ENCODE measurements around the gene DNPH1. TPM values are rescaled to one million over a fixed set of nuclear protein-coding genes. Genes with fewer than 3 reads are reported as not detected.

DNPH1 gene
- total and polyA plus RNA-seq, 8 donors: 42.9 to 158 (median 109) TPM; not detected in 1

GRCh38 chr6:43181942-43182860 lies 47.1 kb downstream of the DNPH1 start, which contains the start of gene CUL9:
TSS of gene CUL9 (plus strand) at chr6:43182196. CDS start at chr6:43184311, 2,115 bp downstream.
- WGBS, 5 donors: 0 to 1% (median 1%) methylated on average over 25 to 51 of the region's 51 CpGs
- intact Hi-C loops (cut with DNase I; ENCODE audit: low total_unique reads): no loop called here
- Histone ChIP-seq H3K4me1 (peaks cover 17 to 41% (median 29%) of the 10 kb centered on the region in 4 donors), H3K27ac (peak within 1 kb of the TSS; percentile 49 to 86 (median 84)), H3K27me3 (no peaks in the 10 kb centered on the region), H3K4me3 (peak within 1 kb of the TSS; percentile 69 to 95 (median 81)), H3K36me3 (peaks cover 41 to 66% (median 59%) of the 10 kb centered on the region in 4 donors), H3K9me3 (no peaks in the 10 kb centered on the region)
- peak; percentile 88 to 95 for DNase-seq
- TF ChIP-seq EP300 (IDR thresholded peaks at IDR 0.05) (no peak), CTCF (IDR thresholded peaks at IDR 0.05) (peak in 1 of 7 experiments; percentile 12), POLR2AphosphoS5 (IDR thresholded peaks at IDR 0.05) (peak; percentile 92 to 99 (median 92)), POLR2A (IDR thresholded peaks at IDR 0.05) (peak in 1 of 4 donors; percentile 24)

DNA sequence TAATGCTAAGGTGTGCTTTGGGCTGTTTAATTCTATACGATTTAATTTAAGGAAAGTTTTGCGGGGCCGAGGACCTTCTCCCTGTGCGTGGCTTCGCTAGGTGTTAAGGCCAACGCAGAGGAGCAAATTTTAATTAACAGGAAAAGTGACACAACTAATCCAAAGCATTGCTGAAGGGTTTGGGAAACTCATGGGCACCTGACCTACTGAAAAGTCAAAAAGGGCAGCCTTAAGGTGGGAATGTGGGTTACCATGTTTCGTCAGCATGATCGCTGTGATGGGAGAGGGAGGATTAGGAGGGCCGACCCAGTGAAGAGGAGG lies 47.7 kb downstream of the DNPH1 start:
- no peak for DNase-seq
- intact Hi-C loops (cut with DNase I; ENCODE audit: low total_unique reads): no loop called here
- H3K27ac ChIP-seq: peak overlapping the region; percentile 49 to 86 (median 84)
- H3K9me3 ChIP-seq: no peaks in the 10 kb centered on the region
- 26 to 46% (median 34%) methylated on average over 9 of the region's 9 CpGs for WGBS, 5 donors
- no peak for TF ChIP-seq POLR2A (IDR thresholded peaks at IDR 0.05)
- no peak for TF ChIP-seq EP300 (IDR thresholded peaks at IDR 0.05)
- TF ChIP-seq CTCF (IDR thresholded peaks at IDR 0.05): no peak
- TF ChIP-seq POLR2AphosphoS5 (IDR thresholded peaks at IDR 0.05): no peak
- H3K36me3 ChIP-seq: peaks cover 41 to 66% (median 59%) of the 10 kb centered on the region in 4 donors
- H3K4me3 ChIP-seq: peak overlapping the region; percentile 69 to 95 (median 81)
- H3K27me3 ChIP-seq: no peaks in the 10 kb centered on the region
- peaks cover 17 to 45% (median 29%) of the 10 kb centered on the region in 4 donors for H3K4me1 ChIP-seq

- H3K9me3 ChIP-seq: no peaks in the 10 kb centered on the region
- DNase-seq: peak in 1 of 2 donors; percentile 17
- intact Hi-C loops (cut with DNase I; ENCODE audit: low total_unique reads): no loop called here
- TF ChIP-seq POLR2AphosphoS5 (IDR thresholded peaks at IDR 0.05) (no peak), CTCF (IDR thresholded peaks at IDR 0.05) (no peak), POLR2A (IDR thresholded peaks at IDR 0.05) (no peak), EP300 (IDR thresholded peaks at IDR 0.05) (no peak)
- no peak overlapping the region for H3K4me3 ChIP-seq
- H3K27me3 ChIP-seq: no peaks in the 10 kb centered on the region
- H3K4me1 ChIP-seq: peaks cover 17 to 51% (median 34%) of the 10 kb centered on the region in 4 donors
- 68 to 80% (median 72%) methylated on average over 5 of the region's 5 CpGs for WGBS, 5 donors
- peak overlapping the region in 3 of 5 donors; percentile 64 to 86 (median 86) for H3K27ac ChIP-seq
- peaks cover 41 to 66% (median 59%) of the 10 kb centered on the region in 4 donors for H3K36me3 ChIP-seq
Observed at GRCh38 chr6:43180985-43181384, 48.3 kb downstream of the DNPH1 start.

GRCh38 chr6:43180058-43180457 lies 49.2 kb downstream of the DNPH1 start:
- WGBS, 5 donors: 72 to 83% (median 81%) methylated on average over 7 of the region's 7 CpGs
- no peak for DNase-seq
- peak overlapping the region in 2 of 5 donors; percentile 33 to 51 for H3K27ac ChIP-seq
- H3K4me1 ChIP-seq: peaks cover 25 to 59% (median 43%) of the 10 kb centered on the region in 4 donors
- peaks cover 41 to 65% (median 60%) of the 10 kb centered on the region in 4 donors for H3K36me3 ChIP-seq
- intact Hi-C loops (cut with DNase I; ENCODE audit: low total_unique reads): no loop called here
- no peak overlapping the region for H3K4me3 ChIP-seq
- TF ChIP-seq POLR2A (IDR thresholded peaks at IDR 0.05) (no peak), CTCF (IDR thresholded peaks at IDR 0.05) (no peak), EP300 (IDR thresholded peaks at IDR 0.05) (no peak), POLR2AphosphoS5 (IDR thresholded peaks at IDR 0.05) (no peak)
- no peaks in the 10 kb centered on the region for H3K27me3 ChIP-seq
- no peaks in the 10 kb centered on the region for H3K9me3 ChIP-seq
